Gastrocnemius medialis (tissue), 4 donors: ENCODE measurements around the gene SFXN3.

Experiments
- POLR2A ChIP-seq, 2 donors: fragments of 450-650 bp; IDR thresholded peaks; one replicate each; pipeline ENCODE4 v1.6.1; 2017; ENCODE audit warnings: antibody characterized with exemption in 2 of 2, mild to moderate bottlenecking in 2 of 2, moderate library complexity in 2 of 2
- TF ChIP-seq, protein P1 (sequence below), 5 experiments: fragments of 450-650 bp in 3 of 5; fragments of 200-600 bp in 2 of 5; sonication (generic) in 2 of 5; IDR thresholded peaks in 4 of 5; conservative IDR thresholded peaks in 1 of 5; 1 replicate in 4 of 5; 2 replicates in 1 of 5; pipeline ENCODE4 v1.5.1; 2016 to 2019; ENCODE audit warnings: antibody characterized with exemption in 5 of 5, mild to moderate bottlenecking in 3 of 5, moderate library complexity in 3 of 5

DNA sequence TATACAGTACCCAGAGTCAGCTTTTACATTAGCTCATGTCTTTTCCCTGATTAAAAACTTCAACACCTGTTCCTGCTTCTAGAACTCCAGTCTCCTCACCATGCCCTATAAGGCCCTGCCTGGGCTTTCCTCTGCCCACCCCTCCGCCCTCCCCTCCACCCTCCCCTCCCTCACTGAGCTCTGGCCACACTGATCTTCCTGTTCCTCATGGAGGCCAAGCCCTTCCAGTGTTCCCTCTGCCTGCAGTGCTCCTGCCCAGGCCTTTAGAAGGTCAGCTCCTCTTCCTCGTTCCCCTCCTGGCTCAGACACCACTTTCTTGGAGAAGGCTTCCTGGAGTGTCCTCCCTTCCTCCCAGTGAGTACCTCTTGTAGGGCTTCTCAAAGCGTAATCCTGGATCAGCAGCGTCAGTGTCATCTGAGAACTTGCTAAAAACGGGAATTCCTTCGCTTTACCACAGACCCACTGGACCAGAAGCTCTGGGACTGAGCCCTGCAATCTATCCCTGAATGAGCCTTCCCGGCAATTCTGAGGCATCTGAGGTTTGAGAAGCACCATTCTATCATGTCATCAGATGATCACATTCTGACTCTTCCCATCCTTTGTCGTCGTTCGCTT, 3.8 kb upstream of the SFXN3 start:
- TF ChIP-seq, protein P1, sequence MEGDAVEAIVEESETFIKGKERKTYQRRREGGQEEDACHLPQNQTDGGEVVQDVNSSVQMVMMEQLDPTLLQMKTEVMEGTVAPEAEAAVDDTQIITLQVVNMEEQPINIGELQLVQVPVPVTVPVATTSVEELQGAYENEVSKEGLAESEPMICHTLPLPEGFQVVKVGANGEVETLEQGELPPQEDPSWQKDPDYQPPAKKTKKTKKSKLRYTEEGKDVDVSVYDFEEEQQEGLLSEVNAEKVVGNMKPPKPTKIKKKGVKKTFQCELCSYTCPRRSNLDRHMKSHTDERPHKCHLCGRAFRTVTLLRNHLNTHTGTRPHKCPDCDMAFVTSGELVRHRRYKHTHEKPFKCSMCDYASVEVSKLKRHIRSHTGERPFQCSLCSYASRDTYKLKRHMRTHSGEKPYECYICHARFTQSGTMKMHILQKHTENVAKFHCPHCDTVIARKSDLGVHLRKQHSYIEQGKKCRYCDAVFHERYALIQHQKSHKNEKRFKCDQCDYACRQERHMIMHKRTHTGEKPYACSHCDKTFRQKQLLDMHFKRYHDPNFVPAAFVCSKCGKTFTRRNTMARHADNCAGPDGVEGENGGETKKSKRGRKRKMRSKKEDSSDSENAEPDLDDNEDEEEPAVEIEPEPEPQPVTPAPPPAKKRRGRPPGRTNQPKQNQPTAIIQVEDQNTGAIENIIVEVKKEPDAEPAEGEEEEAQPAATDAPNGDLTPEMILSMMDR (IDR thresholded peaks at IDR 0.05 in 4 of 5, conservative IDR thresholded peaks at IDR 0.05 in 1 of 5) = no peak
- no peak for TF ChIP-seq POLR2A (IDR thresholded peaks at IDR 0.05)
